IMR-90 (cell line): ENCODE results near the gene COL4A2. TPM values are rescaled to one million over a fixed set of nuclear protein-coding genes. Genes with fewer than 3 reads are reported as not detected.

Experiments
- ATAC-seq: fragments of 200-7000 bp; cut with Tn5 transposase; 2 replicates; pipeline ENCODE4 v1.9.1; 2020; ENCODE audit warnings: low read depth, mild to moderate bottlenecking, moderate library complexity
- BruUV-seq: library from RNA; stranded (reverse); fragments of 400-500 nt; replicated peaks from 2 replicates; lab custom pipeline; 2021; lab: Mats Ljungman, UMichigan
- CTCF ChIA-PET: fragments of 300-600 bp; formaldehyde crosslinking; extraction: SDS; loops from one replicate; lab custom pipeline; 2021; ENCODE audit warnings: antibody characterized with exemption; lab: Yijun Ruan, JAX
- POLR2A ChIA-PET: fragments of 300-600 bp; sonication (Branson Sonifier 250); formaldehyde crosslinking; loops from one replicate; lab custom pipeline; 2022; ENCODE audit warnings: antibody characterized with exemption; ENCODE audit not compliant: unreplicated experiment; lab: Charles Lee
- DNase-seq: peaks from one replicate; pipeline ENCODE4 v3.0.0; 2013
- H2AFZ ChIP-seq: replicated peaks from 2 replicates; pipeline ENCODE3; 2013; ENCODE audit warnings: low read length, mild to moderate bottlenecking; ENCODE audit not compliant: poor library complexity
- H2AK5ac ChIP-seq: 2 replicates; pipeline ENCODE4 v1.6.1; 2013; ENCODE audit warnings: low read depth, low read length, inconsistent platforms
- H2AK9ac ChIP-seq: replicated peaks from 2 replicates; pipeline ENCODE3; 2013; ENCODE audit warnings: mild to moderate bottlenecking, low read depth, low read length, moderate library complexity; ENCODE audit not compliant: poor library complexity
- H2BK120ac ChIP-seq: 2 replicates; pipeline ENCODE4 v1.6.1; 2013; ENCODE audit warnings: low read depth, low read length, inconsistent platforms
- H2BK15ac ChIP-seq: 3 replicates; pipeline ENCODE4 v1.6.1; 2013; ENCODE audit warnings: low read depth, low read length, inconsistent platforms
- H2BK20ac ChIP-seq: 2 replicates; pipeline ENCODE4 v1.6.1; 2013; ENCODE audit warnings: low read depth, mild to moderate bottlenecking, inconsistent platforms, low read length, moderate library complexity
- H2BK5ac ChIP-seq: 2 replicates; pipeline ENCODE4 v1.6.1; 2013; ENCODE audit warnings: mild to moderate bottlenecking, low read depth, low read length, inconsistent platforms; ENCODE audit not compliant: poor library complexity, severe bottlenecking
- H3K14ac ChIP-seq: replicated peaks from 2 replicates; pipeline ENCODE4 v1.6.1; 2013; ENCODE audit warnings: low read depth, low read length, inconsistent platforms
- H3K18ac ChIP-seq: 2 replicates; pipeline ENCODE4 v1.6.1; 2013; ENCODE audit warnings: low read depth, low read length, control low read depth
- H3K23ac ChIP-seq: 2 replicates; pipeline ENCODE4 v1.6.1; 2013; ENCODE audit warnings: low read depth, low read length, inconsistent platforms
- H3K27ac ChIP-seq: 2 replicates; pipeline ENCODE4 v1.5.1; 2013; ENCODE audit warnings: mild to moderate bottlenecking, control low read depth, low read length; ENCODE audit not compliant: insufficient read depth
- H3K27me3 ChIP-seq: 2 replicates; pipeline ENCODE4 v1.6.1; 2013; ENCODE audit warnings: low read length; ENCODE audit not compliant: control insufficient read depth, insufficient read depth
- H3K36me3 ChIP-seq: 2 replicates; pipeline ENCODE4 v1.6.1; 2013; ENCODE audit warnings: low read length, mixed read lengths; ENCODE audit not compliant: control insufficient read depth, insufficient read depth
- H3K4ac ChIP-seq: 2 replicates; pipeline ENCODE4 v1.6.1; 2013; ENCODE audit warnings: low read depth, low read length, inconsistent platforms
- H3K4me1 ChIP-seq: 2 replicates; pipeline ENCODE4 v1.6.1; 2013; ENCODE audit warnings: low read length, mixed read lengths; ENCODE audit not compliant: control insufficient read depth, insufficient read depth
- H3K4me2 ChIP-seq: 2 replicates; pipeline ENCODE4 v1.6.1; 2013; ENCODE audit warnings: low read depth, mild to moderate bottlenecking, control low read depth, low read length, moderate library complexity
- H3K4me3 ChIP-seq: 2 replicates; pipeline ENCODE4 v1.5.1; 2013; ENCODE audit warnings: low read depth, mild to moderate bottlenecking, control low read depth, low read length, moderate library complexity; ENCODE audit not compliant: insufficient read depth
- H3K56ac ChIP-seq: 2 replicates; pipeline ENCODE4 v1.6.1; 2013; ENCODE audit warnings: low read length, inconsistent platforms; ENCODE audit not compliant: insufficient read depth; ENCODE audit errors: extremely low read depth
- H3K79me1 ChIP-seq, 2 experiments: 2 replicates each; pipeline ENCODE4 v1.6.1; 2013; ENCODE audit warnings: low read length in 2 of 2, inconsistent platforms in 1 of 2, low read depth in 1 of 2
- H3K9ac ChIP-seq: 2 replicates; pipeline ENCODE4 v1.6.1; 2013; ENCODE audit warnings: low read depth, low read length, control low read depth
- H3K9me1 ChIP-seq: 2 replicates; pipeline ENCODE4 v1.6.1; 2013; ENCODE audit warnings: low read length, inconsistent platforms; ENCODE audit not compliant: insufficient read depth
- H3K9me3 ChIP-seq: 2 replicates; pipeline ENCODE4 v1.6.1; 2013; ENCODE audit warnings: low read length; ENCODE audit not compliant: control insufficient read depth, insufficient read depth
- H4K20me1 ChIP-seq: 2 replicates; pipeline ENCODE4 v1.6.1; 2013; ENCODE audit warnings: low read length, inconsistent platforms; ENCODE audit not compliant: insufficient read depth
- H4K5ac ChIP-seq: 2 replicates; pipeline ENCODE4 v1.6.1; 2013; ENCODE audit warnings: mild to moderate bottlenecking, low read depth, low read length, control low read depth
- H4K8ac ChIP-seq, 2 experiments: 2 replicates each; pipeline ENCODE4 v1.6.1; 2013; ENCODE audit warnings: low read depth in 2 of 2, low read length in 2 of 2, control low read depth in 1 of 2, inconsistent platforms in 1 of 2
- H4K91ac ChIP-seq: 2 replicates; pipeline ENCODE4 v1.6.1; 2013; ENCODE audit warnings: low read depth, low read length, inconsistent platforms; ENCODE audit not compliant: insufficient read depth
- BHLHE40 ChIP-seq: fragments of 150-350 bp; IDR thresholded peaks from 2 replicates; pipeline ENCODE4 v1.6.1; 2016; ENCODE audit warnings: mild to moderate bottlenecking, low read depth, low read length
- CHD1 ChIP-seq: IDR thresholded peaks from 2 replicates; pipeline ENCODE4 v1.6.1; 2012; ENCODE audit warnings: low read depth, low read length, improper control_type of control experiment
- ELK1 ChIP-seq: fragments of 150-350 bp; IDR thresholded peaks from 2 replicates; pipeline ENCODE4 v1.6.1; 2016; ENCODE audit warnings: low read depth, mild to moderate bottlenecking, low read length, moderate library complexity, borderline replicate concordance
- FOS ChIP-seq: fragments of 150-350 bp; IDR thresholded peaks from 2 replicates; pipeline ENCODE4 v1.6.1; 2016; ENCODE audit warnings: low read depth, low read length
- MAFK ChIP-seq: IDR thresholded peaks from 2 replicates; pipeline ENCODE4 v1.6.1; 2012; ENCODE audit warnings: low read depth, low read length, improper control_type of control experiment
- NFE2L2 ChIP-seq: fragments of 150-350 bp; IDR thresholded peaks from 2 replicates; pipeline ENCODE4 v1.6.1; 2016; ENCODE audit warnings: low read depth, mild to moderate bottlenecking, low read length
- POLR2A ChIP-seq: IDR thresholded peaks from 2 replicates; pipeline ENCODE4 v1.6.1; 2012; ENCODE audit warnings: mild to moderate bottlenecking, low read depth, low read length
- RAD21 ChIP-seq: IDR thresholded peaks from 2 replicates; pipeline ENCODE4 v1.6.1; 2012; ENCODE audit warnings: low read length, improper control_type of control experiment
- RFX5 ChIP-seq: IDR thresholded peaks from 2 replicates; pipeline ENCODE4 v1.8.0; 2012; ENCODE audit warnings: low read depth, mild to moderate bottlenecking, low read length, moderate library complexity
- USF2 ChIP-seq: fragments of 150-350 bp; IDR thresholded peaks from 2 replicates; pipeline ENCODE4 v1.6.1; 2017; ENCODE audit warnings: mild to moderate bottlenecking, antibody characterized with exemption, low read length, low read depth
- WGBS, 2 experiments: methylation state at CpG; one replicate each; pipeline versions ENCODE4 v1.1.5 to v1.1.7; 2013; ENCODE audit warnings: missing lambda C conversion rate in 2 of 2; ENCODE audit not compliant: insufficient read length in 1 of 2; ENCODE audit errors: extremely low coverage in 2 of 2; 5-methylcytosine and 5-hydroxymethylcytosine counted together
- dilution Hi-C: fragments of 300-500 bp; cut with HindIII; formaldehyde crosslinking; loops from one replicate; pipeline ENCODE4 v1.14.3; 2018; ENCODE audit warnings: low sequenced_read_pairs; ENCODE audit not compliant: unreplicated experiment
- in situ Hi-C: fragments of 300-500 bp; cut with MboI; formaldehyde crosslinking; loops from 3 replicates; pipeline ENCODE4 v1.14.3; 2019; ENCODE audit warnings: low sequenced_read_pairs, inconsistent platforms, mixed read lengths
- intact Hi-C: fragments of 100-400 bp; cut with micrococcal nuclease; formaldehyde crosslinking; loops from 2 replicates; pipeline ENCODE4 v1.10.0; 2022
- polyA plus RNA-seq, 3 experiments: library from polyadenylated mRNA; depleted of rRNA; stranded (reverse); fragments of >200 nt; gene quantifications; 2 replicates each; pipeline ENCODE4 v1.2.3, GENCODE V29; 2012; ENCODE audit warnings: low replicate concordance in 1 of 3
- total RNA-seq: library from RNA; depleted of rRNA; stranded (reverse); fragments of >200 nt; gene quantifications from 2 replicates; pipeline ENCODE4 v1.2.3, GENCODE V29; 2012

Gene COL4A2
- total and polyA plus RNA-seq, 2 of the 4 experiments (the other 2 are of a cell fraction): 90.7 to 457 TPM

GRCh38 chr13:110557082-110557481 is 250.0 kb downstream of the COL4A2 start:
- Histone ChIP-seq H4K91ac (no peak overlapping the region), H4K5ac (no peak overlapping the region), H3K9me1 (no peaks in the 10 kb centered on the region), H3K4ac (no peak overlapping the region), H3K18ac (no peak overlapping the region), H2BK20ac (no peak overlapping the region), H3K4me1 (0 out of 2 replicates have a peak, but pooled peaks cover 3% of the 10 kb centered on the region), H3K9me3 (peaks cover 2% of the 10 kb centered on the region; the same call in 1 of the 2 replicates), H2AK9ac (no peak overlapping the region), H3K27me3 (no peaks in the 10 kb centered on the region), H3K14ac (no peak overlapping the region), H3K36me3 (0 out of 2 replicates have a peak, but pooled peaks cover 2% of the 10 kb centered on the region), H3K56ac (no peak overlapping the region), H2AK5ac (no peak overlapping the region), H2AFZ (no peak overlapping the region), H3K9ac (no peak overlapping the region), H3K27ac (no peak overlapping the region), H3K23ac (no peak overlapping the region), H3K4me2 (no peak overlapping the region), H2BK15ac (no peak overlapping the region), H3K4me3 (no peak overlapping the region), H2BK120ac (no peak overlapping the region), H4K8ac (no peak overlapping the region), H3K79me1 (peaks cover 0 to 4% of the 10 kb centered on the region in 2 experiments; a peak in 1 of 4 replicates), H2BK5ac (no peak overlapping the region), H4K20me1 (peaks cover 5% of the 10 kb centered on the region; the same call in 1 of the 2 replicates)
- intact Hi-C loops (no loop called here), in situ Hi-C loops (no loop called here), dilution Hi-C loops (no loop called here)
- ChIA-PET POLR2A (no interaction called here), CTCF (no interaction called here)
- WGBS, 2 experiments: 83% methylated on average over 2 of the region's 5 CpGs; no CpG with 5 or more reads in 1 of the 2 experiments
- BruUV-seq: no TSS peak
- no peak for TF ChIP-seq MAFK
- TF ChIP-seq RAD21: no peak
- no peak for TF ChIP-seq POLR2A
- no peak for TF ChIP-seq ELK1
- TF ChIP-seq USF2: no peak
- no peak for TF ChIP-seq FOS
- no peak for TF ChIP-seq NFE2L2
- no peak for TF ChIP-seq BHLHE40
- no peak for TF ChIP-seq CHD1
- TF ChIP-seq RFX5: no peak
- ATAC-seq (no peak), DNase-seq (no peak)
